Skin of body (tissue), 3 donors: ENCODE data around the gene SNX12. TPM values are rescaled to one million over a fixed set of nuclear protein-coding genes. Genes with fewer than 3 reads are reported as not detected.
"Not testable (repeated sequence)": the region's sequence is repeated elsewhere in the genome, so short reads cannot be mapped to it uniquely, and the experiment has no call there.

Source experiments
- DNase-seq: peaks from one replicate; lab custom pipeline; 2025; lab: John Stamatoyannopoulos, UW
- small RNA-seq: library from RNA; depleted of rRNA; stranded (forward); fragments of <200 nt; gene quantifications from one replicate; pipeline ENCODE3, GENCODE V24; 2014; ENCODE audit warnings: low replicate concordance
- total RNA-seq: library from RNA; depleted of rRNA; stranded (reverse); fragments of >200 nt; gene quantifications from one replicate; pipeline ENCODE4 v1.2.3, GENCODE V29; 2014

SNX12 gene
- total RNA-seq, 1 donor from 2014 or later = 31.2 TPM

GRCh38 chrX:71091263-71091662 lies 23.1 kb upstream of the SNX12 start:
- DNase-seq = no peak

GRCh38 chrX:71085900-71086299 lies 17.8 kb upstream of the SNX12 start:
- DNase-seq = no peak

GRCh38 chrX:71082822-71083221 lies 14.7 kb upstream of the SNX12 start:
- no peak for DNase-seq

GRCh38 chrX:71082124-71082647 lies 14.1 kb upstream of the SNX12 start:
- DNase-seq = no peak

- no peak for DNase-seq
Measured at GRCh38 chrX:71081330-71082123, 13.4 kb upstream of the SNX12 start.

- DNase-seq = no peak
Measured at GRCh38 chrX:71070531-71070930, 2.4 kb upstream of the SNX12 start.

- DNase-seq = no peak
Measured at GRCh38 chrX:71067712-71068043, 456 bp downstream of the SNX12 start.

- no peak for DNase-seq
Measured at GRCh38 chrX:71067089-71067488, 1.0 kb downstream of the SNX12 start.

GRCh38 chrX:71060127-71060526 lies 8.0 kb downstream of the SNX12 start:
- no peak for DNase-seq

GRCh38 chrX:71057848-71058530 lies 10.1 kb downstream of the SNX12 start:
- no peak for DNase-seq

GRCh38 chrX:71056867-71057266 lies 11.3 kb downstream of the SNX12 start:
- no peak for DNase-seq

- DNase-seq = no peak
Measured at GRCh38 chrX:71053217-71053621, 14.9 kb downstream of the SNX12 start.

- no peak for DNase-seq
Measured at GRCh38 chrX:71052721-71053120, 15.4 kb downstream of the SNX12 start.

- not testable (repeated sequence) for DNase-seq
Measured at GRCh38 chrX:71047891-71048290, 20.2 kb downstream of the SNX12 start.

- DNase-seq = no peak
Measured at GRCh38 chrX:71017396-71017939, 50.7 kb downstream of the SNX12 start.

Small RNA genes within 50 kb of the gene (small RNA-seq; reads per million reads assigned to genes)
- gene CXorf65 = not detected
- 0.07 reads per million for gene RNU1-56P

Other genes with a start within 250 kb of the SNX12 start
- gene TEX11, start 159.6 kb downstream of the SNX12 start, total RNA-seq = not detected
- gene SLC7A3, start 137.2 kb downstream of the SNX12 start, total RNA-seq = 0.30 TPM
- 9.9 TPM for gene FOXO4, start 27.5 kb upstream of the SNX12 start, total RNA-seq
- gene CXorf65, start 38.4 kb upstream of the SNX12 start, total RNA-seq = not detected
- 2.6 TPM for gene IL2RG, start 43.2 kb upstream of the SNX12 start, total RNA-seq
- 36.4 TPM for gene MED12, start 50.3 kb upstream of the SNX12 start, total RNA-seq
- 1.4 TPM for gene NLGN3, start 76.5 kb upstream of the SNX12 start, total RNA-seq
- 0.30 TPM for gene GJB1, start 154.9 kb upstream of the SNX12 start, total RNA-seq
- gene ZMYM3, start 185.8 kb upstream of the SNX12 start, total RNA-seq = 14.6 TPM
- gene NONO, start 215.3 kb upstream of the SNX12 start, total RNA-seq = 258 TPM
- gene ITGB1BP2, start 233.4 kb upstream of the SNX12 start, total RNA-seq = 10.9 TPM